ENCODE results near the gene DQX1. TPM values are rescaled to one million over a fixed set of nuclear protein-coding genes. Genes with fewer than 3 reads are reported as not detected.

Gene DQX1
- total RNA-seq, 1 experiment from 2014 or later, result 1.3 TPM

DNA sequence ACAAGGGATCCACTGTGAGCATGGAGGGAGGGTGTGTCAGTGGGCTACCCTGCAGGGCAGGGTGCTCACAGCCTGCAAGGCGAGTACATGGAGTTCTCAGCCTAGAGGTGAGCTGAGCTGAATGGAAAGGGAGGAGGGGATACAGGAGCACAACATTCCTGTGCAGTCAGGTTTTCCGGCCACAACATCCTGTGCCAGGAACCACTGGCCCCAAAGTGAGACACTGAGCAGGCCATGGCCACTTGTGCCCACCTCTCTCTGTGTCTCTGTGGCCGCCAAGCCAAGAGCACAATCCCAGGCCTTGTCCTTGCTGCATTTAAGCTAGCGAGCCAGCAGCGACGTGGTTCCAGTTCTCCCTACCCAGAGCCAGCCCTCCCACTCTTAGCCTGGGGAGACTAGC, 34.6 kb upstream of the DQX1 start:
- Histone ChIP-seq H3K4me3 (no peak overlapping the region), H3K27me3 (ENCODE audit: insufficient read depth, low read depth) (no peaks in the 10 kb centered on the region), H4K20me1 (ENCODE audit: insufficient read depth) (no peaks in the 10 kb centered on the region), H3F3A (ENCODE audit: insufficient read depth, low read depth) (peaks cover 22% of the 10 kb centered on the region; the same call in 1 of the 2 replicates), H3K36me3 (ENCODE audit: low read depth) (no peaks in the 10 kb centered on the region), H3K9me3 (ENCODE audit: insufficient read depth, low read depth) (no peaks in the 10 kb centered on the region), H3K27ac (no peak overlapping the region), H3K9me2 (ENCODE audit: insufficient read depth) (no peaks in the 10 kb centered on the region), H3K79me2 (ENCODE audit: low read depth) (no peaks in the 10 kb centered on the region), H2AFZ (no peak overlapping the region), H3K4me1 (replicated peaks; ENCODE audit: insufficient read depth) (no peaks in the 10 kb centered on the region), H3K4me2 (no peak overlapping the region)
- ChIA-PET CTCF (no interaction called here), POLR2A (ENCODE audit: unreplicated experiment) (no interaction called here)
- peak in 1 of 2 experiments; percentile 28 for DNase-seq
- no TSS peak for BruUV-seq (replicated peaks)
- TF ChIP-seq EZH2 (IDR thresholded peaks at IDR 0.05; ENCODE audit: low read depth), result no peak
- TF ChIP-seq, protein P1, sequence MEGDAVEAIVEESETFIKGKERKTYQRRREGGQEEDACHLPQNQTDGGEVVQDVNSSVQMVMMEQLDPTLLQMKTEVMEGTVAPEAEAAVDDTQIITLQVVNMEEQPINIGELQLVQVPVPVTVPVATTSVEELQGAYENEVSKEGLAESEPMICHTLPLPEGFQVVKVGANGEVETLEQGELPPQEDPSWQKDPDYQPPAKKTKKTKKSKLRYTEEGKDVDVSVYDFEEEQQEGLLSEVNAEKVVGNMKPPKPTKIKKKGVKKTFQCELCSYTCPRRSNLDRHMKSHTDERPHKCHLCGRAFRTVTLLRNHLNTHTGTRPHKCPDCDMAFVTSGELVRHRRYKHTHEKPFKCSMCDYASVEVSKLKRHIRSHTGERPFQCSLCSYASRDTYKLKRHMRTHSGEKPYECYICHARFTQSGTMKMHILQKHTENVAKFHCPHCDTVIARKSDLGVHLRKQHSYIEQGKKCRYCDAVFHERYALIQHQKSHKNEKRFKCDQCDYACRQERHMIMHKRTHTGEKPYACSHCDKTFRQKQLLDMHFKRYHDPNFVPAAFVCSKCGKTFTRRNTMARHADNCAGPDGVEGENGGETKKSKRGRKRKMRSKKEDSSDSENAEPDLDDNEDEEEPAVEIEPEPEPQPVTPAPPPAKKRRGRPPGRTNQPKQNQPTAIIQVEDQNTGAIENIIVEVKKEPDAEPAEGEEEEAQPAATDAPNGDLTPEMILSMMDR (conservative IDR thresholded peaks at IDR 0.05), result no peak
- intact Hi-C loops (cut with micrococcal nuclease; ENCODE audit: unreplicated experiment), result no loop called here

DNA sequence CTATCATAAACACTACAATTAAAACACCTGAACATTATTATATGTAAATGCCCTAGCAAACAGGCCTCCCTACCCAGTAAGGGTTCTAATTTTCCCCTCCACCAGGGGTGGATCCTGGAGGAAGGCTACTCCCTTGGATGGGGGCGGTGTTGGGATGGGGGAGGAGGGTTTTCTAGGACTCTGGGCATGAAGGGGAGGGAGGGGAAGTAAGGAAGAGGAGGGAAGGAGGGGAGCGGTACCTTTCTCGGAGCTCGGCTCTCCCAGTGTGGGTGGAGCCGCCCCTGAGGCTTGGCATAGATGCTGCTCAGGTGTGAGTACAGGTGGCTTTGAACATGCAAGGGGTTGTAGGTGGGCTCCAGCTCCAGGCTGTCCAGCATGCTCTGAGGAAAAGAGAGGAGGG, 33.9 kb upstream of the DQX1 start:
- ChIA-PET CTCF (no interaction called here), POLR2A (ENCODE audit: unreplicated experiment) (no interaction called here)
- Histone ChIP-seq H3K9me3 (ENCODE audit: insufficient read depth, low read depth) (no peaks in the 10 kb centered on the region), H3F3A (ENCODE audit: insufficient read depth, low read depth) (peaks cover 22% of the 10 kb centered on the region; the same call in 1 of the 2 replicates), H3K27ac (no peak overlapping the region), H4K20me1 (ENCODE audit: insufficient read depth) (no peaks in the 10 kb centered on the region), H3K27me3 (ENCODE audit: insufficient read depth, low read depth) (no peaks in the 10 kb centered on the region), H3K9me2 (ENCODE audit: insufficient read depth) (no peaks in the 10 kb centered on the region), H3K36me3 (ENCODE audit: low read depth) (no peaks in the 10 kb centered on the region), H3K4me3 (no peak overlapping the region), H3K79me2 (ENCODE audit: low read depth) (no peaks in the 10 kb centered on the region), H3K4me1 (replicated peaks; ENCODE audit: insufficient read depth) (no peaks in the 10 kb centered on the region), H3K4me2 (no peak overlapping the region), H2AFZ (no peak overlapping the region)
- no peak for TF ChIP-seq EZH2 (IDR thresholded peaks at IDR 0.05; ENCODE audit: low read depth)
- no TSS peak for BruUV-seq (replicated peaks)
- no peak for DNase-seq
- intact Hi-C loops (cut with micrococcal nuclease; ENCODE audit: unreplicated experiment), result no loop called here

DNA sequence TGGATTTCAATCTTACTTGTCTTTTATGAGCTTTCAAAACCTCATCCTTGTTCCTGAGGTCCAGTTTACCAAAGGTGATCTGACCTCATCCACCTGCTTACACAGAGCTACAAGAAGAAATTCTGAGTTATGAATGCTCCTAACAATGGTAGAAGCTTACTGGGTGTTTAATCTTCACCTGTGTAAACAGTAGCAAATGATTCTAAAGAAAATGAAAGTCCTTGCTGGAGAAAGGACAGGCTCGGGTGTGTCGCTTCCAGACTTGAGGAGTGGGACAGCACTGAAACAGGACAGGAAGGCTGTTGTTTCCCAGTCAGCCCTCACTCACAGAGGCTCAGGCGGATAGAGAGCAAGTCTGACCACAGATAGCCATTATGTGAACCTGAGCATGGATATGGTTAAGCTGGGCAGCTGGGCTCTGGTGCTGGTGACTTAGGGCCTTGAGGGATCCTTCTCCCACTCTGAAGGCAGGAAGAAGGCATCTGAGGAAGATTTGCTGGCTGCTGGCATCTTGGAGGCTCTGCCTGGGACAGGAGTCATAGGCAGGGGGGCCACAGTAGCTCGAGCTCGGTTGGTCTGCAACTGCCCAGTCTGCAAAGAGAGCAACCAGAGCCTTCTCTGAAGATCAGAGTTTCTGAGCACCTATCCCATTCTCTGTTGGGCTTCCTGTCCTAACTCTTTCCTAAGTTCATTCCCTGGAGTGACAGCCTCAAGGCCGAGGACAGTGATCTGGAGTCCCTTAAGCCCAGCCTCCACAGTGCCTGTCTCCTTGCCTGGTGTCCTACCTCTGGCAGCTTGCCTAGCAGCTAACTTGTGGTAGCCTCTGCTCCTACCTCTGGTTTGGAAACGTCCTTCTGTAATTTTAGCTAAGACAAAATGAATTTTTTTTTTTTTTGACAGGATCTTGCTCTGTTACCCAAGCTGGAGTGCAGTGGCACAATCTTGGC, 32.5 kb upstream of the DQX1 start:
- DNase-seq, result no peak
- CTCF ChIA-PET, result no interaction called here
- TF ChIP-seq, protein P1 (conservative IDR thresholded peaks at IDR 0.05), result no peak
- no peak for TF ChIP-seq EZH2 (IDR thresholded peaks at IDR 0.05; ENCODE audit: low read depth)
- intact Hi-C loops (cut with micrococcal nuclease; ENCODE audit: unreplicated experiment), result no loop called here
- Histone ChIP-seq H3K4me3 (no peak overlapping the region), H3K4me1 (replicated peaks; ENCODE audit: insufficient read depth) (0 out of 2 replicates have a peak, but pooled peaks cover 2% of the 10 kb centered on the region), H3K27ac (no peak overlapping the region), H3K27me3 (ENCODE audit: insufficient read depth, low read depth) (no peaks in the 10 kb centered on the region), H3K36me3 (ENCODE audit: low read depth) (no peaks in the 10 kb centered on the region), H3K79me2 (ENCODE audit: low read depth) (no peaks in the 10 kb centered on the region), H3K4me2 (no peak overlapping the region), H3F3A (ENCODE audit: insufficient read depth, low read depth) (peaks cover 22% of the 10 kb centered on the region; the same call in 1 of the 2 replicates), H4K20me1 (ENCODE audit: insufficient read depth) (no peaks in the 10 kb centered on the region), H3K9me2 (ENCODE audit: insufficient read depth) (no peaks in the 10 kb centered on the region), H3K9me3 (ENCODE audit: insufficient read depth, low read depth) (no peaks in the 10 kb centered on the region), H2AFZ (no peak overlapping the region)
- no TSS peak for BruUV-seq (replicated peaks)
- POLR2A ChIA-PET (ENCODE audit: unreplicated experiment), result interaction anchor here (0.5 kb wide), 1 partner anchor 9 kb away, joined by 5 read pairs; no protein-coding TSS in a partner anchor

Data from PC-9 (cell line).